B cell (primary cell): ENCODE measurements around the gene CHRM2. TPM values are rescaled to one million over a fixed set of nuclear protein-coding genes. Genes with fewer than 3 reads are reported as not detected.

Experiments used
- ATAC-seq: fragments of 200-7000 bp; cut with Tn5 transposase; one replicate; pipeline ENCODE4 v1.10.0; 2021; ENCODE audit warnings: low read depth, mild to moderate bottlenecking, moderate number of reproducible peaks, moderate library complexity
- CTCF ChIA-PET: fragments of 350-600 bp; sonication (Branson Sonifier 250); formaldehyde crosslinking; loops from one replicate; lab custom pipeline; 2021; ENCODE audit warnings: antibody characterized with exemption, inconsistent platforms; lab: Charles Lee
- POLR2A ChIA-PET: fragments of 350-600 bp; sonication (Branson Sonifier 250); formaldehyde crosslinking; loops from one replicate; lab custom pipeline; 2021; ENCODE audit warnings: antibody characterized with exemption; lab: Charles Lee
- DNase-seq: peaks from one replicate; pipeline ENCODE4 v3.0.0; 2013
- H2AFZ ChIP-seq: 2 replicates; pipeline ENCODE4 v1.6.1; 2012; ENCODE audit warnings: mild to moderate bottlenecking, low read depth, low read length; ENCODE audit not compliant: insufficient read depth, poor library complexity, severe bottlenecking
- H3K27ac ChIP-seq, 2 donors: 1 replicate in 1 of 2; 2 replicates in 1 of 2; pipeline ENCODE4 v1.5.1; 2012 to 2013; ENCODE audit warnings: low read length in 2 of 2, mild to moderate bottlenecking in 2 of 2, moderate library complexity in 1 of 2
- H3K27me3 ChIP-seq, 4 experiments: fragments of 200-600 bp in 1 of 4; sonication (generic) in 1 of 4; replicated peaks in 1 of 4; 1 replicate in 2 of 4; 2 replicates in 2 of 4; pipeline versions ENCODE4 v1.6.1 to v1.7.0; 2013 to 2016; ENCODE audit warnings: low read length in 3 of 4, mild to moderate bottlenecking in 2 of 4, mixed read lengths in 1 of 4, moderate library complexity in 1 of 4; ENCODE audit not compliant: insufficient read depth in 4 of 4, control insufficient read depth in 3 of 4; ENCODE audit errors: control extremely low read depth in 1 of 4
- H3K36me3 ChIP-seq, 2 experiments: replicated peaks in 1 of 2; 1 replicate in 1 of 2; 2 replicates in 1 of 2; pipeline versions ENCODE4 v1.6.1 to v1.7.1; 2013; ENCODE audit warnings: low read length in 1 of 2; ENCODE audit not compliant: insufficient read depth in 2 of 2, control insufficient read depth in 1 of 2; ENCODE audit errors: control extremely low read depth in 1 of 2, extremely low read depth in 1 of 2
- H3K4me1 ChIP-seq, 2 donors: fragments of 200-600 bp in 1 of 2; sonication (generic) in 1 of 2; 1 replicate in 1 of 2; 2 replicates in 1 of 2; pipeline versions ENCODE4 v1.5.1 to v1.6.1; 2013 to 2017; ENCODE audit warnings: low read length in 2 of 2; ENCODE audit not compliant: control insufficient read depth in 2 of 2, insufficient read depth in 2 of 2
- H3K4me2 ChIP-seq: replicated peaks from 2 replicates; pipeline ENCODE3; 2012; ENCODE audit warnings: mild to moderate bottlenecking, low read depth, low read length; ENCODE audit not compliant: poor library complexity, severe bottlenecking
- H3K4me3 ChIP-seq, 5 experiments: fragments of 200-600 bp in 1 of 5; sonication (generic) in 1 of 5; 1 replicate in 3 of 5; 2 replicates in 2 of 5; pipeline versions ENCODE4 v1.5.1 to v1.7.0; 2011 to 2016; ENCODE audit warnings: low read length in 4 of 5, mild to moderate bottlenecking in 4 of 5, low read depth in 2 of 5, control low read depth in 1 of 5, moderate library complexity in 1 of 5; ENCODE audit not compliant: insufficient read depth in 1 of 5; ENCODE audit errors: control extremely low read depth in 1 of 5, extremely low read depth in 1 of 5
- H3K79me2 ChIP-seq: fragments of 200-600 bp; sonication (generic); one replicate; pipeline ENCODE4 v1.6.0; 2016; ENCODE audit warnings: low read length; ENCODE audit not compliant: control insufficient read depth, insufficient read depth
- H3K9ac ChIP-seq: fragments of 200-600 bp; sonication (generic); 2 replicates; pipeline ENCODE4 v1.6.1; 2017; ENCODE audit warnings: mild to moderate bottlenecking, low read length, moderate library complexity
- H3K9me3 ChIP-seq, 3 donors: one replicate each; pipeline versions ENCODE4 v1.6.1 to v1.7.1; 2013; ENCODE audit warnings: low read length in 2 of 3; ENCODE audit not compliant: control insufficient read depth in 2 of 3, insufficient read depth in 1 of 3; ENCODE audit errors: control extremely low read depth in 1 of 3
- H4K20me1 ChIP-seq: 2 replicates; pipeline ENCODE4 v1.6.0; 2012; ENCODE audit warnings: mild to moderate bottlenecking, low read length; ENCODE audit not compliant: insufficient read depth, control insufficient read depth, poor library complexity, severe bottlenecking
- H3K27ac Mint-ChIP-seq: one replicate; pipeline ENCODE4 v1.8.0; 2021; ENCODE audit warnings: mixed read lengths
- H3K27me3 Mint-ChIP-seq: one replicate; pipeline ENCODE4 v1.8.0; 2021; ENCODE audit warnings: mixed read lengths
- H3K4me1 Mint-ChIP-seq: one replicate; pipeline ENCODE4 v1.8.0; 2021; ENCODE audit warnings: mixed read lengths
- H3K4me3 Mint-ChIP-seq: one replicate; pipeline ENCODE4 v1.8.0; 2021; ENCODE audit warnings: mixed read lengths
- H3K9me3 Mint-ChIP-seq: one replicate; pipeline ENCODE4 v1.8.0; 2022; ENCODE audit warnings: mixed read lengths; ENCODE audit not compliant: insufficient read depth
- EZH2 ChIP-seq: IDR thresholded peaks from 2 replicates; pipeline ENCODE4 v1.6.1; 2012; ENCODE audit warnings: borderline replicate concordance, low read depth, mild to moderate bottlenecking, moderate library complexity, low read length; ENCODE audit not compliant: insufficient read depth, poor library complexity, severe bottlenecking
- WGBS: methylation state at CpG from one replicate; pipeline ENCODE4 v1.1.5; 2013; ENCODE audit warnings: missing lambda C conversion rate; ENCODE audit not compliant: insufficient coverage; 5-methylcytosine and 5-hydroxymethylcytosine counted together
- intact Hi-C: fragments of 100-400 bp; cut with micrococcal nuclease; formaldehyde crosslinking; loops from one replicate; pipeline ENCODE4 v1.10.0; 2022
- polyA plus RNA-seq: library from polyadenylated mRNA; depleted of rRNA; stranded (reverse); fragments of >200 nt; gene quantifications from 2 replicates; pipeline ENCODE4 v1.2.3, GENCODE V29; 2012
- total RNA-seq, 2 donors: library from RNA; stranded (reverse); fragments of 120-200 nt in 1 of 2; gene quantifications; 1 replicate in 1 of 2; 2 replicates in 1 of 2; pipeline versions ENCODE4 v1.2.3 to v1.2.4, GENCODE V29; 2013 to 2022
- TF ChIP-seq, protein P1 (sequence below): fragments of 200-600 bp; IDR thresholded peaks from one replicate; pipeline ENCODE4 v1.8.0; 2022; ENCODE audit warnings: antibody characterized with exemption, mild to moderate bottlenecking

Gene CHRM2
- total and polyA plus RNA-seq, 2 donors (not counting 1 experiment from before 2014, with no cell fraction given), result not detected

DNA sequence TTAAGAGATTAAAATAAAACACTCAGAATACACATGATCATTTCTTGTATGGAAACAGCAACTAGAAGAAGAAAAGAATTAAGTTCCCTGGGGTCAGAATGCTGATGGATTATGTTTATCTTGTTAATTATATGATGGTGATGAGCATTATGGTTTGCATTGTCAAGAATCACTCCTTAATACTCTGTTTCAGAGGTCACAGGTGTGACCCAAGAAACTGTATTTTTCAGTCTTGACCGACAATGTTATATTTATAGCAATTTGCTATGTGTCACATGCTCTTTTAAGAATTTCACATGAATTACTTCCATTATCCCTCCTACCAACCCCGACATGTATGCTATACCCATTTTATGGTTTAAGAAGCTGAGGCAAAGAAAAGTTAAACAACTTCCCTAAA is 2.7 kb upstream of the CHRM2 start:
- Mint-ChIP-seq H3K27me3 (peaks cover 14% of the 10 kb centered on the region), H3K4me3 (no peak overlapping the region), H3K4me1 (no peaks in the 10 kb centered on the region), H3K27ac (no peak overlapping the region), H3K9me3 (no peaks in the 10 kb centered on the region)
- Histone ChIP-seq H4K20me1 (no peaks in the 10 kb centered on the region), H3K4me2 (no peak overlapping the region), H3K4me3 (no peak overlapping the region), H3K27ac (no peak overlapping the region), H3K79me2 (no peaks in the 10 kb centered on the region), H3K27me3 (peaks cover 0 to 24% (median 2%) of the 10 kb centered on the region in 4 experiments), H3K36me3 (no peaks in the 10 kb centered on the region), H3K9ac (no peak overlapping the region), H3K9me3 (peaks cover 0 to 13% (median 0%) of the 10 kb centered on the region in 3 donors), H2AFZ (no peak overlapping the region), H3K4me1 (no peaks in the 10 kb centered on the region)
- TF ChIP-seq EZH2, result no peak
- TF ChIP-seq, protein P1, sequence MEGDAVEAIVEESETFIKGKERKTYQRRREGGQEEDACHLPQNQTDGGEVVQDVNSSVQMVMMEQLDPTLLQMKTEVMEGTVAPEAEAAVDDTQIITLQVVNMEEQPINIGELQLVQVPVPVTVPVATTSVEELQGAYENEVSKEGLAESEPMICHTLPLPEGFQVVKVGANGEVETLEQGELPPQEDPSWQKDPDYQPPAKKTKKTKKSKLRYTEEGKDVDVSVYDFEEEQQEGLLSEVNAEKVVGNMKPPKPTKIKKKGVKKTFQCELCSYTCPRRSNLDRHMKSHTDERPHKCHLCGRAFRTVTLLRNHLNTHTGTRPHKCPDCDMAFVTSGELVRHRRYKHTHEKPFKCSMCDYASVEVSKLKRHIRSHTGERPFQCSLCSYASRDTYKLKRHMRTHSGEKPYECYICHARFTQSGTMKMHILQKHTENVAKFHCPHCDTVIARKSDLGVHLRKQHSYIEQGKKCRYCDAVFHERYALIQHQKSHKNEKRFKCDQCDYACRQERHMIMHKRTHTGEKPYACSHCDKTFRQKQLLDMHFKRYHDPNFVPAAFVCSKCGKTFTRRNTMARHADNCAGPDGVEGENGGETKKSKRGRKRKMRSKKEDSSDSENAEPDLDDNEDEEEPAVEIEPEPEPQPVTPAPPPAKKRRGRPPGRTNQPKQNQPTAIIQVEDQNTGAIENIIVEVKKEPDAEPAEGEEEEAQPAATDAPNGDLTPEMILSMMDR, result no peak
- CTCF ChIA-PET, result no interaction called here
- DNase-seq, result no peak
- no peak for ATAC-seq
- POLR2A ChIA-PET, result no interaction called here
- no CpG with 5 or more reads among the region's 2 CpGs for WGBS
- intact Hi-C loops, result no loop called here

DNA sequence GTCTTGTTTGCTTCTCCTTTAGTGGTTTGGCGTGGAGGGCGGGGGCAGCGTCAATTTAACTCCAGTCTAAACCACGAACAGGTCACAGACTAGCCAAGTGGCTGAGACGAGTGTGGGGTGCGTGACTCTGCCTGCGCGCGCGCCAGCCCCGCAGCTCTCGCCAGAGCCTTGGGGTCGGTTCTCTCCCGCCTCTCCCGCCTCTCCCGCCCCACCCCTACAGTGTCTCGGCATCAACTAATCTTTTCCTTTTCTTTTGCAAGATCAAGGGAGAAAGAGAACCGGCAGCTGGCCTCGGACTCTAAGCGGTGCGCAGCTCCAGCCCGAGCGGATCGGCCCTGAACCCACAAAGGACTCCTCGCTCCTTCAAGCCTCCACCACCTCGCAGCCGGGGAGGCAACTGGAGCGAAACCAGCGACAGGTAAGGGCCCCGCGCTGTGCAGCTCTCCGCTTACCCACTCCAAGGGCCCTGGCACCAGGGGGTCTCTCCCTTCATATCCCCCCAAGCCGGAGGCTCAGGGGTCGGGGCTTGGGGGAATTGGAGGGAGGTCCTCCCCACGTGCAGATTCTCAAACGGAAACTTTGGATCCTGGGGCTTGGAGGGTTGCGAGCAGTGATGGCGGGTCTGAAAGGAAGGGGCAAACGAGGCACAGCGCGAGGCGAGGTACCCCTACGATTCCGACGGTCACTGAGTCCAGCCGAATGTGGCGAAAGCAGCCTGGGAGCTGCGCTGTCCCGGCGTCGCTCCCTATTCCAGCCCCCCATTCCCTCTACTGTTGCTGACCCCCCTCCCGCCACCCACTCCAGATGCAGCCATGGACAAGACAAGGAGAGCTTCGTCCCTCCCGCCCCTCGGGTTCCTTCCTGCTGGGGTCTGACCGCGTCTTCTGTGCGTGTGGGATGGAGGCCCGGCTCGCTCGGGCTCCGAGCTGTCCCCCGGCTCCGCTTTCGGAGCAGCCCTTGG is 829 bp downstream of the CHRM2 start:
- Mint-ChIP-seq H3K4me1 (no peaks in the 10 kb centered on the region), H3K27me3 (peaks cover 25% of the 10 kb centered on the region), H3K9me3 (no peaks in the 10 kb centered on the region), H3K27ac (no peak overlapping the region), H3K4me3 (no peak overlapping the region)
- POLR2A ChIA-PET, result no interaction called here
- Histone ChIP-seq H3K4me3 (no peak overlapping the region), H3K4me1 (no peaks in the 10 kb centered on the region), H3K27me3 (peaks cover 0 to 25% (median 8%) of the 10 kb centered on the region in 4 experiments), H3K9ac (no peak overlapping the region), H3K36me3 (no peaks in the 10 kb centered on the region), H3K4me2 (no peak overlapping the region), H3K79me2 (no peaks in the 10 kb centered on the region), H3K27ac (no peak overlapping the region), H4K20me1 (no peaks in the 10 kb centered on the region), H3K9me3 (peaks cover 0 to 16% (median 0%) of the 10 kb centered on the region in 3 donors), H2AFZ (no peak overlapping the region)
- TF ChIP-seq, protein P1, result no peak
- TF ChIP-seq EZH2, result no peak
- WGBS, result 5% methylated on average over 60 of the region's 65 CpGs
- CTCF ChIA-PET, result no interaction called here
- DNase-seq (no peak), ATAC-seq (no peak)
- intact Hi-C loops, result no loop called here
